HCT116 (cell line): ENCODE results near the gene AP4M1.

ENCODE experiments used
- EZH2 ChIP-seq: fragments of 200-600 bp; sonication (generic); IDR thresholded peaks from 2 replicates; pipeline ENCODE4 v1.6.1; 2017; ENCODE audit warnings: antibody characterized with exemption, mixed run types
- POLR2AphosphoS5 ChIP-seq: IDR thresholded peaks from 2 replicates; pipeline ENCODE4 v1.6.1; 2011; ENCODE audit warnings: mild to moderate bottlenecking, low read depth, low read length, moderate library complexity
- RAD21 ChIP-seq: IDR thresholded peaks from 2 replicates; pipeline ENCODE4 v1.6.1; 2012; ENCODE audit warnings: low read depth, mild to moderate bottlenecking
- SP1 ChIP-seq: IDR thresholded peaks from 2 replicates; pipeline ENCODE4 v1.6.1; 2012; ENCODE audit warnings: low read depth
- ZNF274 ChIP-seq: fragments of 200-500 bp; sonication (Bioruptor generic); IDR thresholded peaks from 2 replicates; pipeline ENCODE4 v1.6.1; 2014; ENCODE audit warnings: mild to moderate bottlenecking, low read depth, low read length, inconsistent platforms
- TF ChIP-seq, protein P1 (sequence below), 3 experiments: fragments of 200-600 bp in 1 of 3; sonication (generic) in 1 of 3; IDR thresholded peaks in 2 of 3; conservative IDR thresholded peaks in 1 of 3; 2 replicates each; pipeline ENCODE4 v1.5.1; 2012 to 2017; ENCODE audit warnings: low read depth in 2 of 3, low read length in 2 of 3, antibody characterized with exemption in 1 of 3, borderline replicate concordance in 1 of 3, control low read depth in 1 of 3, mild to moderate bottlenecking in 1 of 3, mixed read lengths in 1 of 3, mixed run types in 1 of 3, moderate library complexity in 1 of 3; ENCODE audit not compliant: insufficient read depth in 1 of 3
- TF ChIP-seq, protein P2 (sequence below): IDR thresholded peaks from 2 replicates; pipeline ENCODE4 v1.6.1; 2012

DNA sequence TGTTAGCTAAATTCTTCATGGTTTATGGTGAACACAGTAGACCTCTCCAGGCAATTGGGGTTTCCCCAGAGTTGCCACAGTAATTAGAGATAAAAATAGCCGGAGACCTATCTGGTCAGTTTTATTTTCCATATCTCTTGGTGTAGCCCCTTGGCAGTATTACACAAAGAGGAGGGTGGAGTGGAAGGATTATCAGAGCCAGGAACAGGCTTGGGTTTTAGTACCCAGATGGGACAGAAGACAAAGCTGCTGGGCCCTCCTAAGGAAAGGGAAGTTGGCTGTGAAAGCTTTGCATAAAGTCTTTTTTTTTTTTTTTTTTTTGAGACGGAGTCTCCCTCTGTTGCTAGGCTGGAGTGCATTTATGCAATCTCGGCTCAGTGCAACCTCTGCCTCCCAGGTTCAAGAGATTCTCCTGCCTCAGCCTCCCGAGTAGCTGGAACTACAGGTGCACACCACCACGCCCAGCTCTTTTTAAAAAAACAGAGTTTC lies 42.1 kb upstream of the AP4M1 start:
- no peak for TF ChIP-seq ZNF274
- TF ChIP-seq, protein P1, sequence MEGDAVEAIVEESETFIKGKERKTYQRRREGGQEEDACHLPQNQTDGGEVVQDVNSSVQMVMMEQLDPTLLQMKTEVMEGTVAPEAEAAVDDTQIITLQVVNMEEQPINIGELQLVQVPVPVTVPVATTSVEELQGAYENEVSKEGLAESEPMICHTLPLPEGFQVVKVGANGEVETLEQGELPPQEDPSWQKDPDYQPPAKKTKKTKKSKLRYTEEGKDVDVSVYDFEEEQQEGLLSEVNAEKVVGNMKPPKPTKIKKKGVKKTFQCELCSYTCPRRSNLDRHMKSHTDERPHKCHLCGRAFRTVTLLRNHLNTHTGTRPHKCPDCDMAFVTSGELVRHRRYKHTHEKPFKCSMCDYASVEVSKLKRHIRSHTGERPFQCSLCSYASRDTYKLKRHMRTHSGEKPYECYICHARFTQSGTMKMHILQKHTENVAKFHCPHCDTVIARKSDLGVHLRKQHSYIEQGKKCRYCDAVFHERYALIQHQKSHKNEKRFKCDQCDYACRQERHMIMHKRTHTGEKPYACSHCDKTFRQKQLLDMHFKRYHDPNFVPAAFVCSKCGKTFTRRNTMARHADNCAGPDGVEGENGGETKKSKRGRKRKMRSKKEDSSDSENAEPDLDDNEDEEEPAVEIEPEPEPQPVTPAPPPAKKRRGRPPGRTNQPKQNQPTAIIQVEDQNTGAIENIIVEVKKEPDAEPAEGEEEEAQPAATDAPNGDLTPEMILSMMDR (IDR thresholded peaks at IDR 0.05 in 2 of 3, conservative IDR thresholded peaks at IDR 0.05 in 1 of 3; ENCODE audit: borderline replicate concordance in 1 of 3, insufficient read depth in 1 of 3, low read depth in 2 of 3, low read length in 2 of 3): no peak
- no peak for TF ChIP-seq SP1
- TF ChIP-seq EZH2: no peak
- no peak for TF ChIP-seq RAD21
- TF ChIP-seq, protein P2, sequence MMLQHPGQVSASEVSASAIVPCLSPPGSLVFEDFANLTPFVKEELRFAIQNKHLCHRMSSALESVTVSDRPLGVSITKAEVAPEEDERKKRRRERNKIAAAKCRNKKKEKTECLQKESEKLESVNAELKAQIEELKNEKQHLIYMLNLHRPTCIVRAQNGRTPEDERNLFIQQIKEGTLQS: no peak
- no peak for TF ChIP-seq POLR2AphosphoS5
